Measurements from ENCODE around the gene ZNF335. TPM values are rescaled to one million over a fixed set of nuclear protein-coding genes. Genes with fewer than 3 reads are reported as not detected.
A peak's percentile ranks its signal among the peaks of the same experiment; 100 is the strongest.
"Not testable (repeated sequence)": the region's sequence is repeated elsewhere in the genome, so short reads cannot be mapped to it uniquely, and the experiment has no call there.

Gene ZNF335
- total and polyA plus RNA-seq, 2 of the 13 experiments (the other 11 are each of a cell fraction or from before 2014, with no cell fraction given) = 9.7 to 13.7 TPM

- peak; percentile 79 for TF ChIP-seq MNT (IDR thresholded peaks at IDR 0.05)
- in situ Hi-C loops (cut with HindIII; ENCODE audit: extremely low pct_ligation_motif_present, low pct_unique_long_range_greater_than_20kb); H2AFZ ChIP-seq (ENCODE audit: low read length); H3K27me3 ChIP-seq (ENCODE audit: control insufficient read depth in 1 of 2, insufficient read depth in 2 of 2, low read length in 2 of 2); intact Hi-C loops (cut with micrococcal nuclease; ENCODE audit: unreplicated experiment); H3K27ac ChIP-seq (ENCODE audit: extremely low read length, insufficient read depth, low read length); ATAC-seq; H3K4me3 ChIP-seq (replicated peaks in 1 of 3; ENCODE audit: insufficient read depth in 1 of 3, low read depth in 2 of 3, low read length in 3 of 3); CTCF ChIA-PET (ENCODE audit: low intra/inter-chr PET ratio, low total read pairs); H3K9ac ChIP-seq (ENCODE audit: insufficient read depth, low read depth, low read length); POLR2A ChIA-PET; DNase-seq (ENCODE audit: low spot score); FAIRE-seq; H3K4me2 ChIP-seq (ENCODE audit: low read depth, low read length); H3K79me2 ChIP-seq (ENCODE audit: insufficient read depth, low read length); H3K4me1 ChIP-seq (ENCODE audit: insufficient read depth, low read length); H3K9me3 ChIP-seq (ENCODE audit: low read length); H4K20me1 ChIP-seq (ENCODE audit: insufficient read depth, low read length); BruUV-seq (replicated peaks): not testable (repeated sequence)
- peaks cover 52 to 68% of the 10 kb centered on the region in 2 experiments for H3K36me3 ChIP-seq (replicated peaks in 1 of 2; ENCODE audit: control insufficient read depth in 1 of 2, insufficient read depth in 2 of 2, low read length in 2 of 2)
- 98% methylated on average over 10 of the region's 10 CpGs for WGBS (ENCODE audit: low lambda C conversion rate)
Measured at GRCh38 chr20:45956326-45956725, 15.7 kb downstream of the ZNF335 start.

- Histone ChIP-seq H3K4me1 (ENCODE audit: insufficient read depth, low read length) (peaks cover 2% of the 10 kb centered on the region; the same call in 1 of the 2 replicates), H3K36me3 (replicated peaks in 1 of 2; ENCODE audit: control insufficient read depth in 1 of 2, insufficient read depth in 2 of 2, low read length in 2 of 2) (peaks cover 44 to 63% of the 10 kb centered on the region in 2 experiments), H3K4me2 (ENCODE audit: low read depth, low read length) (no peak overlapping the region), H2AFZ (ENCODE audit: low read length) (no peak overlapping the region), H3K4me3 (replicated peaks in 1 of 3; ENCODE audit: insufficient read depth in 1 of 3, low read depth in 2 of 3, low read length in 3 of 3) (no peak overlapping the region), H3K79me2 (ENCODE audit: insufficient read depth, low read length) (no peaks in the 10 kb centered on the region), H3K27me3 (ENCODE audit: control insufficient read depth in 1 of 2, insufficient read depth in 2 of 2, low read length in 2 of 2) (no peaks in the 10 kb centered on the region), H3K9me3 (ENCODE audit: low read length) (no peaks in the 10 kb centered on the region), H4K20me1 (ENCODE audit: insufficient read depth, low read length) (no peaks in the 10 kb centered on the region), H3K27ac (ENCODE audit: extremely low read length, insufficient read depth, low read length) (no peak overlapping the region), H3K9ac (ENCODE audit: insufficient read depth, low read depth, low read length) (no peak overlapping the region)
- intact Hi-C loops (cut with micrococcal nuclease; ENCODE audit: unreplicated experiment) = no loop called here
- in situ Hi-C loops (cut with HindIII; ENCODE audit: extremely low pct_ligation_motif_present, low pct_unique_long_range_greater_than_20kb) = no loop called here
- no peak for DNase-seq (ENCODE audit: low spot score)
- BruUV-seq (replicated peaks) = no TSS peak
- 99% methylated on average over 9 of the region's 9 CpGs for WGBS (ENCODE audit: low lambda C conversion rate)
- FAIRE-seq = no peak
- CTCF ChIA-PET (ENCODE audit: low intra/inter-chr PET ratio, low total read pairs) = no interaction called here
- POLR2A ChIA-PET = interaction anchor here (1.3 to 2.0 kb wide), 2 partner anchors 19 to 44 kb away, joined by 4 to 5 read pairs; no protein-coding TSS in a partner anchor
- ATAC-seq = peak; percentile 2; the same call in 1 of the 3 replicates
- TF ChIP-seq FOXA1 (IDR thresholded peaks at IDR 0.05) (no peak), FOXA1 (CRISPR knock-in tag; IDR thresholded peaks at IDR 0.05) (no peak), HHEX (CRISPR knock-in tag; IDR thresholded peaks at IDR 0.05) (no peak), ZNF687 (CRISPR knock-in tag; IDR thresholded peaks at IDR 0.05) (peak; percentile 10; the same call in 1 of the 2 replicates), ZNF136 (CRISPR knock-in tag; IDR thresholded peaks at IDR 0.05; ENCODE audit: low read depth) (no peak), ZBTB34 (CRISPR knock-in tag; IDR thresholded peaks at IDR 0.05) (no peak), ZNF572 (CRISPR knock-in tag; IDR thresholded peaks at IDR 0.05) (no peak), SNAPC5 (CRISPR knock-in tag; IDR thresholded peaks at IDR 0.05; ENCODE audit: borderline replicate concordance) (no peak), AGO2 (optimal IDR thresholded peaks at IDR 0.05; ENCODE audit: low read depth, low read length) (peak; percentile 88), NRL (CRISPR knock-in tag; IDR thresholded peaks at IDR 0.05; ENCODE audit: borderline replicate concordance) (peak; percentile 39; the same call in 1 of the 2 replicates)
Measured at GRCh38 chr20:45953672-45954071, 18.3 kb downstream of the ZNF335 start.

Data from HepG2 (cell line).